Iris pigment epithelial cell (primary cell): ENCODE data around the gene RRP12.
"Not testable (repeated sequence)": the region's sequence is repeated elsewhere in the genome, so short reads cannot be mapped to it uniquely, and the experiment has no call there.

Experiments
- DNase-seq: peaks from one replicate; pipeline ENCODE4 v3.0.0-alpha.2; 2011; ENCODE audit warnings: low read depth

Gene RRP12

GRCh38 chr10:97367126-97367649 lies 34.0 kb downstream of the RRP12 start:
- DNase-seq = no peak

DNA sequence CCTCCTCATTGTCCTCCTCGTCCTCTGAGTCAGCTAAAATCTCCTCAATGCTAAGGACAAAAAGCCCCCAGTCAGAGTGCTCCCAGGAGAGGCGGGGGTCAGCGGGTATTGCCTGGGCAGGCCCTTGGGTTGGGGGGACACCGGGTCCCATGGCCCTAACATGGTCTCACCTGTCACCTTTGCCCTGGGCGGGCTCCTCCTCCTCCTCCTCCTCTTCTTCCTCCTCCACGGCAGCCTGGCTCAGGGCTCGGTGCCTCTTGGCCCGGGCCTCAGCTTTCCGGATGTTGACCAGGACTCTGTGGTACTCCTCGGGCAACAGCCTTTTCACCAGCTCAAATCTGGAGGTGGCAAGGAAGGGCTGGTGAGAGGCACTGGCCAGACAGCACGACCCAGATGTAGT lies 34.6 kb downstream of the RRP12 start:
- no peak for DNase-seq

GRCh38 chr10:97365761-97366351 lies 35.3 kb downstream of the RRP12 start:
- DNase-seq = no peak

DNA sequence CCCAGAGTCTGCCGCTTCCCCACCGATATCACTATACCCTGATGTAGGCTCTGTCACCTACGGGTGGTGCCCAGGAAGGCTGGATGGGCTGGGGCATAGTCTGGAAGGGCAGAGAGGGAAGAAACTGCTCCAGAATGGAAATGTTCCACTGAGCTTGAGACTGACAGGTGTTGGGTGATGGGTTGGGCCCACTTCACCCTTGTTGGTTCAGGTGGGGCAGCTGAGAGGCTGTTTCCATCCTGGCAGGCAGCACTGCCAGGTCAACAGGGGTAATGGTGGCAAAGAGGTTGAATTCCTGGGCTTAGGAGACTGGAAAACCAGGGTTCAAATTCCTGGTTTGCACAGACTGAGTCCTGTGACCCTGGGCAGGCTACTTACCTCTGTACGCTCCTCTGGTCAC lies 38.1 kb downstream of the RRP12 start:
- no peak for DNase-seq

DNA sequence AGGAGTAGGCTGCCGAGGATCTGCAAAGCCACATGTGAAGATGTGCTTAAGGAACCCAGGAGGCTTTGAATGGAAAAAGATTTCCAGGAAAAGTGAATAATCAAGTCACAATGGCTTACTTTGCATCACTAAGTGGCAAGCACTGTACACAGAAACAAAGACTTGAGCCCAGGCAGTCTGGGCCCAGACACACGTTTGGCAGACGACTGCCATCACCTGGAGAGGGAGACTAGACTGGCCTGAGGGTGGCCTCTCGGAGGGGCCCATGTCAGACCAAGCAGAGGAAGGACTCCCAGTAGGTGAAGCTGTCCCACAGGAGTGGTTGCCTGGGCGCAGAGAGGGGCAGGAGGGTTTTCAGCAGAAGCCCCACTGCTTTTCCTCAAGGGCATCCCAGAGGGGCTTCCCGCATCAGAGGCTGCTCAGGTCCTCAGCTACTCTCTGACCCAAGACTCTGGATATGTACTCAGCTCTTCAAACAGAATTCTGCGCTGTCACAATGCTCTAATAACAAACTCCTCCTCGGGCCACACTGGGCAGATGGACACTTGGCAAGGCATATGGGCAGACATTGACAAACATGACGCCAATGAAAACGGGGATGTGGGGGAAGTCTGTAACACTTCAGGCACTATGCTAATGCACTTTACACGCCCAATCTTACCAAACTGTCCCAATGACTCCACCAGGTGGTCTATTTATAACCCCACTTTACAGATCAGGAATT lies 38.7 kb downstream of the RRP12 start:
- DNase-seq = no peak

DNA sequence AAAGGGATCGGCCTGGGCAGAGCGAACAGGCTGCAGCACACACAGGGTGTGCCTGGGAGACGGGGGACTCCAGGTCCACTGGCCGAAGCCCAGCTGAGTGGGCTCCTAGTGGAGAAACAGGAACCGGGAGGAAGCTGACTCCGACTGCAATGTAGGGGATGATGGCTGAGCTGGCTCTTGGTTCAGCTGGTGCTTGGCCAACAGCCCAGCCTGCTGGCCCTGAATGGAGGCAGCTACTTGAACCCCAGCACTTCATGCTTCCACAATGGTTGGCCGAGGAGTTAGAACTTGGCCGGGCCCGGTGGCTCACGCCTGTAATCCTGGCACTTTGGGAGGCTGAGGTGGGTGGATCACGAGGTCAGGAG lies 39.6 kb downstream of the RRP12 start:
- DNase-seq = no peak

DNA sequence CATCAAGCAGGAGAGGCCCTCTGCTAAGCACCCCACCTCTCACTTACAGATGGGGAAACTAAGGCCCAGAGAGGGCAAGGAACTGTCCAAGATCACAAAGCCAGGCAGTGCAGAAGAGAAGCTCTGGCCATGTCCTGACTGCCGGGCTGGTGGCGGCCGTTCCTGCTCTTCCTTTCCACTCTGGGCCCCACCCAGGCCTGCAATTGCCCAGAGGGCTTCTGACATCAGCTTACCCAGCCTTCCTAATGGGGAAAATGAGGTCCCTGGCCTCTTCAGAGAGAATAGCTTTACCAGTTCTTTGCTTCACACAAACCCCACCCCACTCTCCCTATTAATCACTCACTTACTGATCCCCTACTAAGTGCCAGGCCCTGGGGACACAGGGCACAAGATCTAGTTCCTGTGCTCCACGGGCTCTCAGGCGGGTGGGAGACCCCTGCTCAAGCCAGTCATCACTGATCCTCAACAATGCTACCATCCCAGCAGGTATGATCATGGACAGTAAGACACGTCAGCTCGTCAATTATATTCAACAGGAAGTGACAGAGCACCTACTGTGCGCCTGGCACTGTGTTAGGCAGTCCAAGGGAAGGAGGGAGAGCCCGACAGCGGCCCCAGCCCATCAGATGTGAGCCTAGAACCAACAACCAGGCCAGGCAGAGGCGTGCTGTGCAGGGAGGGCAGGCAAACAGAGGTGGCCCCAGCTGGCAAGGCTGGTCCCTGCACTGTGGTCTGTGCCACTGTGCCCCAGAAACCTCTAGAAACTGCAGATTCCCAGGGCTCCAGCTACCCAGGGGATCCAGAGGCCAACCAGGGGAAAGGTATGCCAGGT lies 40.2 kb downstream of the RRP12 start:
- no peak for DNase-seq

DNA sequence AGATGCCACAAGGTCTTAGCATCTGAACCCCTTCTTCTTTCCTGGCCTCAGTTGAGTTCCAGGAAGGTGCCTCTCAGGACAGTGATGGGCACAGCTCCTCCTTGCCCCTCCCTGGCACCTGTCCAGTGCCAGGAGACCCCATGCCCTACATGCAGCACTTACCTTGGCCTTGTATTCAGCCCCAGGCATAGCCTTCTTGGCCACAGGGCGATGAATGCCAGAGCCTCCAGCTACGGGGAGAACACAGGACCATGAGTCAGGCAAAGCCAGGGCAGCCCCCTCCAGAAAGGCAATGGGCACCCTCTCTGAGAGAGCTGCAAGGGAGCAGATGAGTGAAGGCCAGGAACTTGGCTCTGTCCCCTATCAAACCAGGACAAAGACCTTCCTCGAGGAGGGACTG lies 42.4 kb downstream of the RRP12 start:
- no peak for DNase-seq

- no peak for DNase-seq
These were observed 42.8 kb downstream of the RRP12 start for GRCh38 chr10:97358349-97358748.

- no peak for DNase-seq
These were observed 44.2 kb downstream of the RRP12 start for GRCh38 chr10:97356918-97357317.

- DNase-seq = no peak
These were observed 44.7 kb downstream of the RRP12 start for GRCh38 chr10:97356318-97356914.

DNA sequence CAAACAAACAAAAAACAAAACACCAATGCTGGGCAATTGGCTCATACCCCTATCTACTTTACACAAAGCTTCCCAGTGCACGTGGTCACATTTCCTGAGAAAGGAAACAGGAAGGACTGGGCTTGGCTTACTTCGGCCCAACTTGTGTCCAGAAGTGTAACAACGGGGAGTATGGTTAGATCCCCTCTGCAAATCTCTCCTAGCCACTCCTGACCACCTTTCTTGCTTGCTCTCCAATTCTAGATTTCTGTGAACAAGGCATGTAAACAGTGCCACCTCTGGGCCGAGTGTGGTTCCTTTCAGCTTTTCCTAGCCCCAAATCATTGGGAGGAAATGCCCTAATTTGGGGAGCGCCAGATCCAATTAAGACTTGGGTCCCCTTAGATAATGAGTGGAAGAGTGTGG lies 45.6 kb downstream of the RRP12 start:
- peak; percentile 15 for DNase-seq

GRCh38 chr10:97353945-97354344 lies 47.2 kb downstream of the RRP12 start:
- DNase-seq = no peak

DNA sequence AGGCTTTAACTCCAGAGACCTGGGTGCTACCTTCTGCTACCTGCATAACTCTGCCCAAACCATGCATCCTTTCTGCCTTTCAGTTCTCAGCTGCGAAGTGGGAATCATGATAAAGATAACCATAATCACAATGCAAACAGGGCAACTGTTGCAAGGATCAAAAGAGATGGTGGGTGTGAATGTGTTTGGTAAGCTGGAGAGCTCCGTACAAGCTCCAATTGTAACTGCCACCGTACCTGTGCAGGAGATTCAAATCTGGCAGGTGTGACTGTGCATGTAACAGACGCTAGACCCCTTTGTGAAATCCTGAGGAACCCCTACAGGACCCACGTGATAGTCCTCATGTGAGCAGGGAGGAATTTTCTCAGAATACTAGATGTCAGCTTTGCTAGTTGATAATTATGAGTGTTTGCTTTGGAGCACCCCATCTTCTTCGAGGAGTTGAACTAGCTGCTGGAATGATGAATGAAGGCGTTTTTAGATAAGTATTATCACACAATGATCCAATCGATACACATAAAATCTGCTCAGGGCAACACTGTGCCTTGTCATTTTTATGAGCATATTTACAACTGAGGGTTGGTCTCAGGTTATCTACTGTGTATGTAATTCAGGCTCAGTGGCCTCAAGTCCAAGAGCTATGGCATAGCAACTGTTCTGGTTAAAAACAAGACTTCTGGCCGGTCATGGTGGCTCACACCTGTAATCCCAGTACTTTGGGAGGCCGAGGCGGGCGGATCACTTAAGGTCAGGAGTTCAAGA lies 51.2 kb downstream of the RRP12 start:
- DNase-seq = no peak

GRCh38 chr10:97347317-97347716 lies 53.8 kb downstream of the RRP12 start:
- DNase-seq = no peak

GRCh38 chr10:97343664-97344063 lies 57.5 kb downstream of the RRP12 start:
- DNase-seq = not testable (repeated sequence)

DNA sequence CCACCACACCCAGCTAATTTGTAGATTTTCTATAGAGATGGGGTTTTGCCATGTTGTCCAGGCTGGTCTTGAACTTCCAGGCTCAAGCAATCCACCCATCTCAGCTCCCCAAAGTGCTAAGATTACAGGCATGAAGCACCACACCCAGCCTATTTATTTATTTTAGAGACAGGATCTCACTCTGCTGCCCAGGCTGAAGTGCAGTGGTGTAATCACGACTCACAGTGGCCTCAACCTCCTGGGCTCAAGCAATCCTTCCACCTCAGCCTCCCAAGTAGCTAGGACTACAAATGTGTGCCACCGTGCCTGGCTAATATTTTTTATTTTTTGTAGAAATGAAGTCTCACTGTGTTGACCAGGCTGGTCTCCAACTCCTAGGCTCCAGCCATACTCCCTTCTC lies 59.7 kb downstream of the RRP12 start:
- DNase-seq = no peak

GRCh38 chr10:97338041-97338440 lies 63.1 kb downstream of the RRP12 start:
- no peak for DNase-seq

DNA sequence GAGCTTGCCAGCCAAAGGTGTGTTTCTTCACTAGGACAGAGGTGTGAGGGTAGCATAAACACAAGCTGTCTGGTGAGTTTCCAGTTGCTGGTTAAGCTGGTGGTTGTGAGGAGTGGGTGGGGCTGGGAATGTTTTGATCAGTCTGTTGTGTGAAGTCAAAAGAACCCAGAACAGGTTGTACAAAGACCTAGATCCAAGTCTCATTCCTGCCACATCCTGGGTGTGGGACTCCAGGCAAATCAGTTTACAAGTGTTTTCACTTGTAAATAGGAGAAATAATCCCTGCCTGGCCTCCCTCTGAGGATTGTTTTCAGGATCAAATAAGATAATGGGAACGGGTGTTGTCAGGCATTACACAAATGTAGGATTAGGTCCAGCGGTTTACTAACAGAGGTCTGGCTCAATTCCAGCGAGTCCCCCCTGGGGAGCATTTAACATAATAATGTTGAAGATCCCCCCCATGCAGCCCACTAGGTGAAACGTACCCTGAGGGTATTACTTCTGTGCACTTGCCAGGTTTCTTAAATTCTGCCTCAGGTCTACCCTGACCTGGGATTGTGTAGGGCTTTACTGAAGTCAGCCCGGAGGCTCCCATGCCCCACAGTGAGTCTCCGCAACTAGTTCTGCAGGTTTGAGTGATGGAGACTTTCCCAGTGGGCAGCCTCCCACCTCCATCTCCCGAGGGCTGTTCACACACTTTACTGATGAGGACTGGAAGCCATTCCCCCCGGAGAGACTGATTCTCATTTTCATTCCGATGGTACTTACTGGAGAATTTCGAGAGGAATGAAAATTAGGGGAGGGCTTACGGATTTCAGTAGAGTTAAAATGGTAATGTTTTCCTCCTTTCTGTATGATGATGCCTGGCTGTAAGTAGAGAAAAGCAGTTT lies 64.0 kb downstream of the RRP12 start:
- DNase-seq = no peak

DNA sequence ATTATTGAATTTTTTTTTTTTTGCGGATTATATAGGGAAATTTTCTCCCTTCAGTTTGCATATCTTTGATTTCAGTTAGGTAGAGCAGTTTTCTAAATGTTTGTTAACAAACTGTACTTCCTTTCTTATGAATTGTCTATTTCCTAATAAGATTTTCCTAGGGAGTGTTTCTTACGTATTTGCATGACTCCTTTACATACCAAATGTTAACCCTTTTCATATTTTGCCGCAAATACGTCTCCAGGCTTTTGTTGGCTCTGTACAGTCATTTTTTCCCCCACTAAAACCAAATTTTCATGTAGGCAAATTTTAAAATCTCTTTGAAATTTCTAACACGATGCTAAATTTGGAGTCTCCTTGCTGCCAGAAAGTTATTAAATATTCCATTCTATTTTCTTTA lies 64.7 kb downstream of the RRP12 start:
- DNase-seq = peak; percentile 43

DNA sequence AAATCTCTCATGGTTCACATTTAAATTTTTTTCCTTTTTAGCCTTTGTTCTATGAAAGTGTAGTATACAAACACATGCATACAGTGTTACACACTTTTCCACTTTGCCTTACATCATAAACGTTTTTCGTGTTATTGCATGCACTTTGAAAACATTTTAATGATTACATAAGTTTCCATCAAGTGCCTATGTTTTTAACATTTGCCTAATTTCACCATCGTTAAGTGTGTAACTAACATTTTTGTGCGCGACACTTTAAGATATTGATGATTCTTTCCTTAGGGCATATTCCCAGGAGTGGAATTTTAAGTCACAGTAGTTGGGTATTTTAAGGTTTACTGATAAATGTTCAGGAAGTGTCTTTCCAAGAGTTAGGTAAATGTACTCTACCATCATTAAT lies 65.1 kb downstream of the RRP12 start:
- no peak for DNase-seq
